ENCODE data around the gene SLC22A5. TPM values are rescaled to one million over a fixed set of nuclear protein-coding genes. Genes with fewer than 3 reads are reported as not detected.

Gene SLC22A5
- total and polyA plus RNA-seq, 2 donors (not counting 3 experiments of a cell fraction or from before 2014, with no cell fraction given), result 3.6 to 9.3 TPM

- no peaks in the 10 kb centered on the region for H3K27me3 ChIP-seq (ENCODE audit: control insufficient read depth in 2 of 2, insufficient read depth in 2 of 2, low read length in 2 of 2)
- no peaks in the 10 kb centered on the region for H3K9me3 ChIP-seq (replicated peaks; ENCODE audit: control insufficient read depth, insufficient read depth, low read length)
- H4K20me1 ChIP-seq (replicated peaks; ENCODE audit: control insufficient read depth, extremely low read depth, insufficient read depth, low read length), result no peaks in the 10 kb centered on the region
- H3K4me1 ChIP-seq (ENCODE audit: control insufficient read depth, extremely low read depth, insufficient read depth, low read length), result peaks cover 52% of the 10 kb centered on the region
- H3K4me2 ChIP-seq (ENCODE audit: insufficient read depth, low read length), result no peak overlapping the region
- DNase-seq (ENCODE audit: low read depth, low spot score) (peak; percentile 45), FAIRE-seq (peak; percentile 48)
- no peaks in the 10 kb centered on the region for H3K79me2 ChIP-seq (ENCODE audit: control insufficient read depth, insufficient read depth, low read length)
- H3K4me3 ChIP-seq (replicated peaks in 1 of 3; ENCODE audit: insufficient read depth in 1 of 3, low read depth in 1 of 3, low read length in 3 of 3), result no peak overlapping the region
- H3K9me1 ChIP-seq (replicated peaks; ENCODE audit: control insufficient read depth, extremely low read depth, insufficient read depth, low read length), result no peaks in the 10 kb centered on the region
- intact Hi-C loops (cut with micrococcal nuclease) (no loop called here), dilution Hi-C loops (cut with MboI; ENCODE audit: extremely low pct_ligation_motif_present, low sequenced_read_pairs) (no loop called here)
- no peak for TF ChIP-seq MAX (IDR thresholded peaks at IDR 0.05; ENCODE audit: insufficient read depth, insufficient read length)
- TF ChIP-seq GATA2 (IDR thresholded peaks at IDR 0.05; ENCODE audit: insufficient read depth, insufficient read length, low read depth, low read length), result no peak
- TF ChIP-seq JUN (IDR thresholded peaks at IDR 0.05; ENCODE audit: borderline replicate concordance, insufficient read depth, insufficient read length, low read depth), result no peak
- no peak for TF ChIP-seq FOS (IDR thresholded peaks at IDR 0.05; ENCODE audit: borderline replicate concordance, insufficient read depth, low read length)
- no peak for TF ChIP-seq POLR2A (IDR thresholded peaks at IDR 0.05; ENCODE audit: low read depth, low read length)
- no peak for TF ChIP-seq POLR2AphosphoS5 (IDR thresholded peaks at IDR 0.05; ENCODE audit: insufficient read depth, low read depth, low read length)
- TF ChIP-seq CTCF (IDR thresholded peaks at IDR 0.05; ENCODE audit: extremely low read depth in 1 of 2, insufficient read depth in 1 of 2, low read depth in 1 of 2, low read length in 2 of 2), result no peak
- no peak for TF ChIP-seq EZH2 (IDR thresholded peaks at IDR 0.05; ENCODE audit: borderline replicate concordance, low read depth, low read length, severe bottlenecking)
- TF ChIP-seq MYC (IDR thresholded peaks at IDR 0.05; ENCODE audit: low read depth, low read length), result no peak
- ChIA-PET POLR2A (interaction anchor here (1.3 kb wide), 1 partner anchor 67 kb away, joined by 4 read pairs; the partner anchor contains the start of gene IRF1), CTCF (interaction anchor here (1.4 to 1.8 kb wide), 3 partner anchors 67 to 292 kb away, joined by 3 to 11 read pairs (median 11); partner anchors contain the start of gene IRF1)
- H2AFZ ChIP-seq (ENCODE audit: low read depth, low read length), result no peak overlapping the region
- no peak overlapping the region for H3K9ac ChIP-seq (replicated peaks; ENCODE audit: extremely low read depth, insufficient read depth, low read length)
- no peaks in the 10 kb centered on the region for H3K36me3 ChIP-seq (ENCODE audit: control insufficient read depth in 2 of 2, extremely low read depth in 1 of 2, insufficient read depth in 2 of 2, low read length in 2 of 2)
- BruUV-seq (replicated peaks), result no TSS peak
- H3K27ac ChIP-seq (ENCODE audit: insufficient read depth, low read depth, low read length), result peak overlapping the region; percentile 21
Observed at GRCh38 chr5:132422720-132423437, 53.4 kb downstream of the SLC22A5 start.
